Stimulated activated CD4-positive, alpha-beta T cell treated with anti-CD3 and anti-CD28 coated beads, Interleukin-15, amount 100 ng/mL, for 48 hours (primary cell): ENCODE data around the gene ZNF672.
"Not testable (repeated sequence)": the region's sequence is repeated elsewhere in the genome, so short reads cannot be mapped to it uniquely, and the experiment has no call there.

ENCODE experiments used
- DNase-seq, 2 donors: peaks; one replicate each; pipeline ENCODE4 v3.0.0-alpha.2; 2020; ENCODE audit warnings: low read depth in 2 of 2

Gene ZNF672

DNA sequence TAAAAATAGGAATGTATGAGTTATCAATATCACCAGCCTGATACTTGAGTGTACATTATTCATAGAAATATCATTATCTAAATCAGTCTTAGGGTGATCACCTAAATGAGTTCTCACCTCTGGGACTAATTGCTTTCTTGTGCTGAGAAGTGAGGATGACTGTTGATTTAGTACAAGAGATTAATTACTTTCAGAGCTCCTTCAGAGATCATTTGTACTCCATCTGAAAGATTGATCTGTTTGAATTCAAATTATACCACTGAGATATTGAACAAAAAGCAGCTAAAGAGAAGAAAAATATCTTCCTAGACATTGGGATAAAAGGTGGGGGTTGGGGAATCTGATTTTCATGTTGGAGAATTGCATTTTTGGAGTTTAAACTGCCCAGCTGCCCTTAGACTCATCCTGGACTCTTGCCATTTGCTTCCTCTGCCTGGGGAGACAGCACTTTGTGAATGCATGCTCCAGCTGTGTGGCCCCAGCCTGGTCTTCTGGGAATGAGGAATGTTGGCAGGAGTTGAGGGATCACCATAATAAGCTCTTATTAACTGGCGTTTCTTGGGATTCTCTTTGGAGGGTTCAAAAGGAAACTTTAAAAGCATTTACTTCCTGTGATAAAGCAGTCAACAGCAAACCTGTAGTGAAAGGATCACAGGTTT lies 48.3 kb downstream of the ZNF672 start:
- no peak for DNase-seq

DNA sequence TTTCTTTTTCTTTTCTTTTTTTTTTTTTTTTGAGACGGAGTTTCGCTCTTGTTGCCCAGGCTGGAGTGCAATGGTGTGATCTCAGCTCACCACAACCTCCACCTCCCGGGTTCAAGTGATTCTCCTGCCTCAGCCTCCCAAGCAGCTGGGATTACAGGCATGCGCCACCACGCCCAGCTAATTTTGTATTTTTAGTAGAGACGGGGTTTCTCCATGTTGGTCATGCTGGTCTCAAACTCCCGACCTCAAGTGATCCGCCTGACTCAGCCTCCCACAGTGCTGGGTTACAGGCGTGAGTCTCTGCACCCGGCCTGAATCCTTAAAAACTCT lies 51.9 kb downstream of the ZNF672 start:
- not testable (repeated sequence) for DNase-seq

DNA sequence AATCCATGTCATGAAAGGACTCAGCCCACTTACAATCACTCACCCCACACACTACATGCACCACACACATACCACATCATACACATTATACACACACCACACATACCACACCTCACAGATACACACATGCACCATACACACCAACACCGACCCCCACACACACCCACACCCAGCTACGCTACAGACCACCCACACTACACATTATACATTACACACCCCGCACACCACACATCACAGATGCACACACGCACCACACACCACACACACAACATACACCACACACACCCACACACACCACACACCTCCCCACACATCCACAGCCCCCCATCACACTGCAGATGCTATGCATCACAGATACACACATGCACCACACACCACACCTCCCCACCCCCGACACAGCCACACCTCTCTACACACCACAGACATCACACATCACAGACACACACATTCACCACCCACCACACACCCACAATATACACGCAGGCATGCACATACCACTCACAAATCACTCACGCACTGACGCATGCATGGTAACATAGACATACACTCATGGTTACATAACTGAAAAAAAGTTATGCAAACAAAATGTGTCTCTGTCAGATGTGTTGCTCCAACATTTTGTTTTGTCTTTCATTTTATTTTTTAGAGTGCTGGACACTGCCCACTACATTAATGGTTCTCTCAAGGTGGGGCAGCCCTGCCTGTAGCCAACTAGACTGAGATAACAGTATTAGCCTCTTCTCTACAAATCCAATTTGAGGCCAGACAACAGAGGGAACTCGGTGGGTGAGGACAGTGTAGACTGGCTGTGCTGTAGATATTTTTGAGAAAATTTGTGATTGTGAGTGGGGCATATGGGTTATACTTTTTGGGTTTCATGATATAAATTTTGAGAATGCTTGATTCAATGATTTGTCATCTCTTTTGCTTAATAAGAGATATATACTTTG lies 52.8 kb downstream of the ZNF672 start:
- DNase-seq, result no peak

DNA sequence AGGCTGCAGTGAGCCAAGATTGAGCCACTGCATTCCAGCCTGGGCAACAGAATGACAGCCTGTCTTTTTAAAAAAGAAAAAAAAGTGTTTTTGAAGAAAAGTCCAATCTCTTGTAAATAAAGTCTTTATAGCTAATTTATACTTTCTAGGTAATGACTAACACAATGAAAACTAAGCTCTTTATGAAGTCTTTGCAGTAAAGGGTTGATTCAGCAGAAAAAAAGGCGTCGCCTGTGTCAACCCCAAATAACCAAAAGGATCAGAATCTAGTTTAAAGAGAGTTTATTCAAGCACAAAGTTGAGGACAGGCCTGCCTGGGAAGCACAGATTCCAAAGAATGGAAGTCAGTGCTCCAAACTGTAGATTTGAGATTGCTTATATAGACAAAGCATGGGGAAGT lies 53.7 kb downstream of the ZNF672 start:
- DNase-seq, result no peak

DNA sequence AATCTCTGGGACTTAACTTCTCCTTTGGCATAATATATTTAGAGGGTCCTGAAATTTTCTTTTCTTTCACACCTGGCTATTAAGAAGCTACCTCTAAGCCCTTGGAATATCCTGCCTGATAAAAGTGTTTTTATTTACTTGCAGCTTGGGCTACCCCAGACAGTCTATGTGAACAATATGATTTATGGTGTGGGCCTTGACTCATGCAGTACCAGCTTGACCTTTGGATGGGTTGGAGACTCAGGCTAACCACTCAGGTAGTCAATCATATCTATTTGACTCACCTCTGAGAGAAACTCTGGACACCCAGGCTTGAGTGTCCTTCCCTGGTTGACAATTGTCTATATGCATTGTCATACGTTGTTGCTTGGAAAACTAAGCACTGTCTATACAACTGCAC lies 54.6 kb downstream of the ZNF672 start:
- DNase-seq, result no peak

DNA sequence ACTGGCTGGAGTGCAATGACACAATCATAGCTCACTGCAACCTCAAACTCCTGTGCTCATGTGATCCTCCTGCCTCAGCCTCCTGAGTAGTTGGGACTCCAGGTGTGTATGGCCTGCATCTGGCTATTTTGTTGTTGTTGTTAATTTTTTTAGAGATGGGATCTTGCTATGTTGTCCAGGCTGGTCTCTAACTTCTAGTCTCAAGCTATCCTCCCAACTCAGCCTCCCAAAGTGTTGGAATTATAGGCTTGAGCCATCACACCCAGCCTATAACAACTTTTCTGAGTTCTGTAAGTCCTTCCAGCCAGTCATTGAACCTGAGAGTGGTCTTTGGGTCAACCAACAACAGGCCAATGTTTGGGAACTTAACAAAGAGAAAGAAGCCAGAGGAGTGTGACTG lies 56.8 kb downstream of the ZNF672 start:
- no peak for DNase-seq

DNA sequence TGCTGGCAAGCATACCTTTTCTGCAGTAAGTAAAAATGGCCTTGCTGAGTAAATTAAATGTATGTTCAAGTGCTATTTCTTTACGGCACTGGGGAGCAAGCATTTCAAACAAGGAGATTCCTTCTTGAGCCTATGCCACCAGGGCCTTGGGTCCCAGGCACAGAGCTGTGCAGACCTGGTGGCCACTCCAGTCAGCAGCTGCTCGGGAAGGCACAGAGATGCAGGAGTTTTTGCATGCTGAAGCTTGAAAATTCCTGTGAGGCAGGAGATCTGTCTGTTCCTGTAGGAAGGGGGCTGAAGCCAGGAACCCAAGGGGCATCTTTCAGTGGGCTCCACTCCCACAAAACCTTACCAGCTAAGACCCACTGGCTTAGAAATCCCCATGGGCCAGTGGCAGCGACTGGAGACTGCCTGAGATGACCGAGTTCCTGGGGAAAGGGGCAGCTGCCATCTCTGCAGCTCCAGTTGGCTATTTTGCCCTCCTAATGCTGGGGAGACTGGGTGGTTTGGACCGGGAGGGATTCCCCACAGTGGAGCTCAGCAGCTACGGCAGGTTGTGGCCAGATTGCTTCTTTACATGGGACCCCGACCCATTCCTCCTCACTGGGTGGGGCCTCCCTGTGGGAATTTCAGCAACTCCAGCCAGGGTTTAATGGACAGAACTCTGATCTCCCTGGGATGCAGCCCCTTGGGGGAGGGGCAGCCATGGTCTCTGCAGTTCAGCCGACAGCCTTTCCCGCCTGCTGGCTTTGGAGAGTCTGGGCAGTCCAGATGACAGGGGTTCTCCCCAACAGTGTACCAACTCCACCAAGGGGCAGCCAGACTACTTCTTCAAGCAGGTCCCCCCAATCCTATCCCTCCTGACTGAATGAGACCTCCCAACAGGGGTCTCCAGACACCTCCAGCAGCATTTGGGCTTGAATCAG lies 59.7 kb downstream of the ZNF672 start:
- no peak for DNase-seq
